ENCODE measurements around the gene IFI27.

DNA sequence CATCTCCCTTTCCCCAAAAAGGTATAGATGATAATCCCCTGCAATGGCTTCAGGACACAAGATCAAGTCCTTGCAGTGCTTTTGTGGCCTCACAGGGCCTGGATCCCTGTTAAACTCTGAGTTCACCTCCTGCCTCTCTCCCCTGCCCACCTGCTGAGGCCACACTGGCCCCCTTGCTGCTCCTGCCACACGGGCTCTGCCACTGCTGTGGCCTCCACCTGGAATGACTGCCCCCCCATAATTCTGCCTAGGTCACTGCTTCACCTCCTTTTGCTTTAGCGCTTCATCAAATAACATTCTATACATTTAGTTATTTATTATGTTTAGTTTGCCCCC lies 653 bp upstream of the IFI27 start:
- TF ChIP-seq EZH2 (IDR thresholded peaks at IDR 0.05) (no peak), POLR2AphosphoS5 (IDR thresholded peaks at IDR 0.05; ENCODE audit: borderline replicate concordance, low read depth, low read length) (no peak), FOXP2 (optimal IDR thresholded peaks at IDR 0.05; ENCODE audit: control extremely low read depth, extremely low read length, insufficient read depth) (no peak)

All from SK-N-MC (cell line).